HepG2 (cell line): Measurements from ENCODE around the gene VEGFB. TPM values are rescaled to one million over a fixed set of nuclear protein-coding genes. Genes with fewer than 3 reads are reported as not detected.

Experiments
- ARNT2 ChIP-seq: sonication (generic); formaldehyde crosslinking; IDR thresholded peaks from 2 replicates; pipeline ENCODE4 v1.8.0; 2022; ENCODE audit warnings: mild to moderate bottlenecking, low read depth, missing genetic modification reagents, moderate library complexity
- FOXC1 ChIP-seq: sonication (generic); formaldehyde crosslinking; IDR thresholded peaks from 2 replicates; pipeline ENCODE4 v1.8.0; 2022; ENCODE audit warnings: mild to moderate bottlenecking, missing genetic modification reagents, borderline replicate concordance
- HMG20A ChIP-seq: IDR thresholded peaks from 2 replicates; pipeline ENCODE4 v1.6.1; 2016; ENCODE audit warnings: borderline replicate concordance
- HNRNPL ChIP-seq: fragments of 200-400 bp; formaldehyde crosslinking; IDR thresholded peaks from 2 replicates; pipeline ENCODE4 v1.6.1; 2017; ENCODE audit warnings: mild to moderate bottlenecking, low read depth, low read length
- JUN ChIP-seq: sonication (generic); formaldehyde crosslinking; IDR thresholded peaks from 2 replicates; pipeline ENCODE4 v1.4.0; 2020; ENCODE audit warnings: mild to moderate bottlenecking, missing genetic modification reagents
- KAT8 ChIP-seq: IDR thresholded peaks from 2 replicates; pipeline ENCODE4 v1.6.1; 2016; ENCODE audit warnings: missing genetic modification reagents, missing compliant biosample characterization
- LCORL ChIP-seq, 2 experiments: fragments of 450-650 bp in 1 of 2; sonication (generic) in 1 of 2; formaldehyde crosslinking in 1 of 2; IDR thresholded peaks; 2 replicates each; pipeline versions ENCODE4 v1.5.0 to v1.6.1; 2017 to 2020; ENCODE audit warnings: antibody characterized with exemption in 1 of 2, missing genetic modification reagents in 1 of 2
- RFX5 ChIP-seq: IDR thresholded peaks from 2 replicates; pipeline ENCODE4 v1.6.1; 2011; ENCODE audit warnings: low read depth, low read length, improper control_type of control experiment
- RXRB ChIP-seq: IDR thresholded peaks from 2 replicates; pipeline ENCODE4 v1.6.1; 2016; ENCODE audit warnings: borderline replicate concordance, missing genetic modification reagents, missing compliant biosample characterization
- SMARCE1 ChIP-seq: fragments of 450-650 bp; IDR thresholded peaks from 2 replicates; pipeline ENCODE4 v1.6.1; 2017; ENCODE audit warnings: borderline replicate concordance
- YY1 ChIP-seq: IDR thresholded peaks from 2 replicates; pipeline ENCODE4 v1.6.1; 2011; ENCODE audit warnings: low read length, low read depth, moderate library complexity, mild to moderate bottlenecking; ENCODE audit not compliant: insufficient read depth, insufficient replicate concordance
- ZFX ChIP-seq: sonication (generic); formaldehyde crosslinking; IDR thresholded peaks from 2 replicates; pipeline ENCODE4 v1.4.0; 2020; ENCODE audit warnings: mild to moderate bottlenecking, low read depth, missing genetic modification reagents, moderate library complexity
- ZNF382 ChIP-seq: sonication (generic); formaldehyde crosslinking; IDR thresholded peaks from 2 replicates; pipeline ENCODE4 v1.5.0; 2020; ENCODE audit warnings: missing genetic modification reagents, mild to moderate bottlenecking, borderline replicate concordance
- ZNF629 ChIP-seq: sonication (generic); formaldehyde crosslinking; conservative IDR thresholded peaks from 2 replicates; pipeline ENCODE4 v1.5.0; 2020; ENCODE audit warnings: missing genetic modification reagents
- ZNF747 ChIP-seq: sonication (generic); formaldehyde crosslinking; IDR thresholded peaks from 2 replicates; pipeline ENCODE4 v1.8.1; 2023; ENCODE audit warnings: missing genetic modification reagents, mild to moderate bottlenecking, borderline replicate concordance
- polyA plus RNA-seq, 8 experiments: library from polyadenylated mRNA; depleted of rRNA in 3 of 8; stranded (reverse) in 7 of 8; unstranded in 1 of 8; fragments of >200 nt; fragmentation: Illumina TruSeq in 4 of 8; extraction: Trizol in 4 of 8; gene quantifications; 2 replicates each; pipeline versions ENCODE4 v1.2.1 to v1.2.3, GENCODE V29; 2011 to 2016; ENCODE audit warnings: low read depth in 4 of 8, missing spikeins in 1 of 8, mixed read lengths in 1 of 8; ENCODE audit not compliant: insufficient read depth in 1 of 8
- total RNA-seq, 5 experiments: library from RNA; depleted of rRNA; stranded (reverse); fragments of >200 nt; fragmentation: Illumina TruSeq; extraction: Trizol; gene quantifications; 2 replicates each; pipeline ENCODE4 v1.2.3, GENCODE V29; 2016; ENCODE audit warnings: low read depth in 1 of 5
- TF ChIP-seq, protein P1 (sequence below): sonication (generic); formaldehyde crosslinking; IDR thresholded peaks from 2 replicates; pipeline ENCODE4 v1.4.0; 2020; ENCODE audit warnings: missing genetic modification reagents; ENCODE audit errors: not compliant biosample characterization
- TF ChIP-seq, protein P2 (sequence below): sonication (generic); formaldehyde crosslinking; IDR thresholded peaks from 2 replicates; pipeline ENCODE4 v1.8.1; 2023; ENCODE audit warnings: mild to moderate bottlenecking, missing genetic modification reagents, borderline replicate concordance
- TF ChIP-seq, protein P3 (sequence below): sonication (generic); formaldehyde crosslinking; IDR thresholded peaks from 2 replicates; pipeline ENCODE4 v1.5.0; 2020; ENCODE audit warnings: mild to moderate bottlenecking, missing genetic modification reagents, moderate library complexity
- TF ChIP-seq, protein P4 (sequence below): sonication (generic); formaldehyde crosslinking; IDR thresholded peaks from 2 replicates; pipeline ENCODE4 v1.4.0; 2020; ENCODE audit warnings: missing genetic modification reagents, borderline replicate concordance
- TF ChIP-seq, protein P5 (sequence below): sonication (generic); formaldehyde crosslinking; IDR thresholded peaks from 2 replicates; pipeline ENCODE4 v1.5.1; 2020; ENCODE audit warnings: missing genetic modification reagents, mild to moderate bottlenecking, borderline replicate concordance
- TF ChIP-seq, protein P6 (sequence below): sonication (generic); formaldehyde crosslinking; IDR thresholded peaks from 2 replicates; pipeline ENCODE4 v1.8.0; 2022; ENCODE audit warnings: low read depth, missing genetic modification reagents

The VEGFB gene
- total and polyA plus RNA-seq, 2 of the 13 experiments (the other 11 are each of a cell fraction or from before 2014, with no cell fraction given) = 9.0 to 11.3 TPM

DNA sequence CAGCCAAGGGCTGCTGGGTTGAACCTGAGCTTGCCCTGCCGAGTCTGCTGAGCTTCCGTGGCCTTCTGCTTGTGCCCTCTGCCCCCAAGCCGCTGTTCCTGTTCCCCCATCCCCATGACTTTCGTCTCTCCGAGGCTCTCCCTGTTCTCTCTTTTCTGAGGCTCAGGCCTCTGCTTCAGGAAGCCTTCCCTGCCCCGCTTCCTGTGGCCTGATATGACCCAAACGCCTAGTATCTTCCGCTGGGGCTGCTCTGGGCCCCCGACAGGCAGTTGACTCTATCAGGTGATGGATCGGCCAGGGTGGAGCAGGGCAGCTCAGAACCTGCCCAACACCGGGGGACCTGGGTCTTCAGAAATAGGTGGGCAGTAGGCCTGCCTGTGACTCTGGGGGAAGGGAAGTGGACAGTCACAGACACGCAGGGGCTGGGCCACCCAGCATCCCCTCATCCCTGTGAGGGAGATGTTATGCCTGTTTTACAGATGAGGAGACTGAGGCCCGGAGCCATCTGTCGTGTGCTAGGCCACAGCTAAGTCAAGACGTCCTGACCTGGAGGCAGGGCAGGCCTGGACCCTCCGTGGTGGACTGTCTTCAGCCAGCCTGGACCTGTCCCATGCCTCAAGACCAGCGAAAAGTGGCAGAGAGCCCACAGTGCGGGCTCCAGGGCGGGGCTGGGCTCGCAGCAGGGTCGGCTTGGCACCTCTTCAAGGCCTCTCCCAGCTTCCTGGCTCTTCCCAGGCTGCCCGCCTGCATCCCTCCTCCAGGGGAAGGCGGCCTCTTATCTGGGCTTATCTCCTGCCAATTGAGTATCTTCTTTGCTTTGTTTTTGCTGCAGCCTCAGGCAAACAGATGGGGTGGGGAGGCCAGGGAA is 33.9 kb downstream of the VEGFB start (continued):
- TF ChIP-seq YY1 (no peak), SMARCE1 (no peak), FOXC1 (CRISPR knock-in tag) (no peak), KAT8 (no peak; the same call in 1 of the 2 replicates), ZNF747 (CRISPR knock-in tag) (no peak), ZFX (CRISPR knock-in tag) (no peak), ZNF629 (peak; percentile 94), JUN (CRISPR knock-in tag) (no peak), LCORL (IDR thresholded peaks at IDR 0.05) (no peak), LCORL (CRISPR knock-in tag; IDR thresholded peaks at IDR 0.05) (no peak), ZNF382 (CRISPR knock-in tag) (no peak), RFX5 (no peak), ARNT2 (CRISPR knock-in tag) (no peak), HNRNPL (0 out of 2 replicates have a peak, but pooled peaks have one; percentile 24), HMG20A (CRISPR knock-in tag) (no peak), RXRB (CRISPR knock-in tag) (no peak)
- TF ChIP-seq, protein P1, sequence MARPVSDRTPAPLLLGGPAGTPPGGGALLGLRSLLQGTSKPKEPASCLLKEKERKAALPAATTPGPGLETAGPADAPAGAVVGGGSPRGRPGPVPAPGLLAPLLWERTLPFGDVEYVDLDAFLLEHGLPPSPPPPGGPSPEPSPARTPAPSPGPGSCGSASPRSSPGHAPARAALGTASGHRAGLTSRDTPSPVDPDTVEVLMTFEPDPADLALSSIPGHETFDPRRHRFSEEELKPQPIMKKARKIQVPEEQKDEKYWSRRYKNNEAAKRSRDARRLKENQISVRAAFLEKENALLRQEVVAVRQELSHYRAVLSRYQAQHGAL = no peak
- TF ChIP-seq, protein P2, sequence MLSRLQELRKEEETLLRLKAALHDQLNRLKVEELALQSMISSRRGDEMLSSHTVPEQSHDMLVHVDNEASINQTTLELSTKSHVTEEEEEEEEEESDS (CRISPR knock-in tag) = no peak
- TF ChIP-seq, protein P3, sequence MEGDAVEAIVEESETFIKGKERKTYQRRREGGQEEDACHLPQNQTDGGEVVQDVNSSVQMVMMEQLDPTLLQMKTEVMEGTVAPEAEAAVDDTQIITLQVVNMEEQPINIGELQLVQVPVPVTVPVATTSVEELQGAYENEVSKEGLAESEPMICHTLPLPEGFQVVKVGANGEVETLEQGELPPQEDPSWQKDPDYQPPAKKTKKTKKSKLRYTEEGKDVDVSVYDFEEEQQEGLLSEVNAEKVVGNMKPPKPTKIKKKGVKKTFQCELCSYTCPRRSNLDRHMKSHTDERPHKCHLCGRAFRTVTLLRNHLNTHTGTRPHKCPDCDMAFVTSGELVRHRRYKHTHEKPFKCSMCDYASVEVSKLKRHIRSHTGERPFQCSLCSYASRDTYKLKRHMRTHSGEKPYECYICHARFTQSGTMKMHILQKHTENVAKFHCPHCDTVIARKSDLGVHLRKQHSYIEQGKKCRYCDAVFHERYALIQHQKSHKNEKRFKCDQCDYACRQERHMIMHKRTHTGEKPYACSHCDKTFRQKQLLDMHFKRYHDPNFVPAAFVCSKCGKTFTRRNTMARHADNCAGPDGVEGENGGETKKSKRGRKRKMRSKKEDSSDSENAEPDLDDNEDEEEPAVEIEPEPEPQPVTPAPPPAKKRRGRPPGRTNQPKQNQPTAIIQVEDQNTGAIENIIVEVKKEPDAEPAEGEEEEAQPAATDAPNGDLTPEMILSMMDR (CRISPR knock-in tag) = no peak
- TF ChIP-seq, protein P4, sequence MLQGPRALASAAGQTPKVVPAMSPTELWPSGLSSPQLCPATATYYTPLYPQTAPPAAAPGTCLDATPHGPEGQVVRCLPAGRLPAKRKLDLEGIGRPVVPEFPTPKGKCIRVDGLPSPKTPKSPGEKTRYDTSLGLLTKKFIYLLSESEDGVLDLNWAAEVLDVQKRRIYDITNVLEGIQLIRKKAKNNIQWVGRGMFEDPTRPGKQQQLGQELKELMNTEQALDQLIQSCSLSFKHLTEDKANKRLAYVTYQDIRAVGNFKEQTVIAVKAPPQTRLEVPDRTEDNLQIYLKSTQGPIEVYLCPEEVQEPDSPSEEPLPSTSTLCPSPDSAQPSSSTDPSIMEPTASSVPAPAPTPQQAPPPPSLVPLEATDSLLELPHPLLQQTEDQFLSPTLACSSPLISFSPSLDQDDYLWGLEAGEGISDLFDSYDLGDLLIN = no peak
- TF ChIP-seq, protein P5, sequence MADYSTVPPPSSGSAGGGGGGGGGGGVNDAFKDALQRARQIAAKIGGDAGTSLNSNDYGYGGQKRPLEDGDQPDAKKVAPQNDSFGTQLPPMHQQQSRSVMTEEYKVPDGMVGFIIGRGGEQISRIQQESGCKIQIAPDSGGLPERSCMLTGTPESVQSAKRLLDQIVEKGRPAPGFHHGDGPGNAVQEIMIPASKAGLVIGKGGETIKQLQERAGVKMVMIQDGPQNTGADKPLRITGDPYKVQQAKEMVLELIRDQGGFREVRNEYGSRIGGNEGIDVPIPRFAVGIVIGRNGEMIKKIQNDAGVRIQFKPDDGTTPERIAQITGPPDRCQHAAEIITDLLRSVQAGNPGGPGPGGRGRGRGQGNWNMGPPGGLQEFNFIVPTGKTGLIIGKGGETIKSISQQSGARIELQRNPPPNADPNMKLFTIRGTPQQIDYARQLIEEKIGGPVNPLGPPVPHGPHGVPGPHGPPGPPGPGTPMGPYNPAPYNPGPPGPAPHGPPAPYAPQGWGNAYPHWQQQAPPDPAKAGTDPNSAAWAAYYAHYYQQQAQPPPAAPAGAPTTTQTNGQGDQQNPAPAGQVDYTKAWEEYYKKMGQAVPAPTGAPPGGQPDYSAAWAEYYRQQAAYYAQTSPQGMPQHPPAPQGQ = no peak
- TF ChIP-seq, protein P6, sequence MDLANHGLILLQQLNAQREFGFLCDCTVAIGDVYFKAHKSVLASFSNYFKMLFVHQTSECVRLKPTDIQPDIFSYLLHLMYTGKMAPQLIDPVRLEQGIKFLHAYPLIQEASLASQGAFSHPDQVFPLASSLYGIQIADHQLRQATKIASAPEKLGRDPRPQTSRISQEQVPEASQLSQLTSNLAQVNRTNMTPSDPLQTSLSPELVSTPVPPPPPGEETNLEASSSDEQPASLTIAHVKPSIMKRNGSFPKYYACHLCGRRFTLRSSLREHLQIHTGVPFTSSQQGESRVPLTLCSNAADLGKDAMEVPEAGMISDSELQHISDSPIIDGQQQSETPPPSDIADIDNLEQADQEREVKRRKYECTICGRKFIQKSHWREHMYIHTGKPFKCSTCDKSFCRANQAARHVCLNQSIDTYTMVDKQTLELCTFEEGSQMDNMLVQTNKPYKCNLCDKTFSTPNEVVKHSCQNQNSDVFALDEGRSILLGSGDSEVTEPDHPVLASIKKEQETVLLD (CRISPR knock-in tag) = no peak
